Dermis blood vessel endothelial cell (primary cell): ENCODE results near the gene ULK2. TPM values are rescaled to one million over a fixed set of nuclear protein-coding genes. Genes with fewer than 3 reads are reported as not detected.

Source experiments
- DNase-seq: peaks from one replicate; pipeline ENCODE4 v3.0.0; 2010
- total RNA-seq: library from RNA; depleted of rRNA; stranded (reverse); fragments of >200 nt; gene quantifications from 2 replicates; pipeline ENCODE4 v1.2.3, GENCODE V29; 2014

The ULK2 gene
- total RNA-seq, 1 donor from 2014 or later, result 18.4 TPM

GRCh38 chr17:19726631-19727376, 140.9 kb downstream of the ULK2 start:
- DNase-seq, result peak; percentile 5

- DNase-seq, result no peak
Measured at GRCh38 chr17:19725486-19725885, 142.2 kb downstream of the ULK2 start.

- peak; percentile 44 for DNase-seq
Measured at GRCh38 chr17:19724501-19725420, 143.0 kb downstream of the ULK2 start.

GRCh38 chr17:19723964-19724363, 143.8 kb downstream of the ULK2 start:
- no peak for DNase-seq

Other genes starting within 250 kb of the ULK2 start
- 82.3 and 149 TPM in 2 replicates for gene ALDH3A2, start 219.2 kb downstream of the ULK2 start, total RNA-seq
- gene SLC47A2, start 151.4 kb downstream of the ULK2 start, total RNA-seq, result not detected in 2 replicates
- gene ALDH3A1, start 119.6 kb downstream of the ULK2 start, total RNA-seq, result 0.85 and 0.93 TPM in 2 replicates
- gene AKAP10, start 109.9 kb upstream of the ULK2 start, total RNA-seq, result 23.8 and 26.1 TPM in 2 replicates
- gene SPECC1, start 141.4 kb upstream of the ULK2 start, total RNA-seq, result 1.7 and 3.1 TPM in 2 replicates